ENCODE results near the gene BUD31. TPM values are rescaled to one million over a fixed set of nuclear protein-coding genes. Genes with fewer than 3 reads are reported as not detected.
A peak's percentile ranks its signal among the peaks of the same experiment; 100 is the strongest.

BUD31 gene
- total and polyA plus RNA-seq, 2 of the 13 experiments (the other 11 are each of a cell fraction or from before 2014, with no cell fraction given): 35.1 to 79.1 TPM

GRCh38 chr7:99408379-99409191, at the start of gene BUD31, which contains the start of gene PDAP1 (continued):
- 0 out of 2 replicates have a peak, but pooled peaks have one; percentile 60 for TF ChIP-seq ATF6 (CRISPR knock-in tag; conservative IDR thresholded peaks at IDR 0.05)
- 0 out of 2 replicates have a peak, but pooled peaks have one; percentile 21 for TF ChIP-seq RFXANK (CRISPR knock-in tag; IDR thresholded peaks at IDR 0.05)
- TF ChIP-seq RFX5 (IDR thresholded peaks at IDR 0.05; ENCODE audit: low read depth, low read length): no peak; the same call in 1 of the 2 replicates
- no peak for TF ChIP-seq ZNF513 (CRISPR knock-in tag; conservative IDR thresholded peaks at IDR 0.05)
- peak; percentile 45; the same call in 1 of the 2 replicates for TF ChIP-seq ZBTB14 (CRISPR knock-in tag; IDR thresholded peaks at IDR 0.05)
- TF ChIP-seq ZFP62 (CRISPR knock-in tag; IDR thresholded peaks at IDR 0.05): no peak; the same call in 1 of the 2 replicates
- TF ChIP-seq ARID5B (CRISPR knock-in tag; IDR thresholded peaks at IDR 0.05): peak; percentile 50
- TF ChIP-seq ZNF546 (CRISPR knock-in tag; conservative IDR thresholded peaks at IDR 0.05): no peak; the same call in 1 of the 2 replicates
- TF ChIP-seq POGZ (CRISPR knock-in tag; IDR thresholded peaks at IDR 0.05): no peak; the same call in none of the 2 replicates
- TF ChIP-seq FIP1L1 (IDR thresholded peaks at IDR 0.05; ENCODE audit: borderline replicate concordance, insufficient read depth, low read depth, low read length): no peak
- no peak; the same call in 1 of the 2 replicates for TF ChIP-seq ZNF367 (CRISPR knock-in tag; IDR thresholded peaks at IDR 0.05; ENCODE audit: borderline replicate concordance)
- TF ChIP-seq ZNF670 (CRISPR knock-in tag; IDR thresholded peaks at IDR 0.05; ENCODE audit: borderline replicate concordance): peak; percentile 80; the same call in 1 of the 2 replicates
- no peak for TF ChIP-seq ZBTB37 (CRISPR knock-in tag; IDR thresholded peaks at IDR 0.05)
- no peak; the same call in 1 of the 2 replicates for TF ChIP-seq MTA1 (CRISPR knock-in tag; IDR thresholded peaks at IDR 0.05; ENCODE audit: borderline replicate concordance)
- no peak for TF ChIP-seq NONO (IDR thresholded peaks at IDR 0.05)
- peak; percentile 94 for TF ChIP-seq NONO (CRISPR knock-in tag; conservative IDR thresholded peaks at IDR 0.05)
- no peak for TF ChIP-seq ZNF260 (CRISPR knock-in tag; IDR thresholded peaks at IDR 0.05; ENCODE audit: borderline replicate concordance, low read depth)
- no peak for TF ChIP-seq RBM39 (IDR thresholded peaks at IDR 0.05; ENCODE audit: low read depth, low read length, poor library complexity, severe bottlenecking)

All from HepG2 (cell line).